Suppressor macrophage (primary cell): Measurements from ENCODE around the gene SNX9.
A peak's percentile ranks its signal among the peaks of the same experiment; 100 is the strongest.

Experiments used
- DNase-seq, 4 experiments: peaks; one replicate each; pipeline ENCODE4 v3.0.0-alpha.2; 2020 to 2022

Gene SNX9

DNA sequence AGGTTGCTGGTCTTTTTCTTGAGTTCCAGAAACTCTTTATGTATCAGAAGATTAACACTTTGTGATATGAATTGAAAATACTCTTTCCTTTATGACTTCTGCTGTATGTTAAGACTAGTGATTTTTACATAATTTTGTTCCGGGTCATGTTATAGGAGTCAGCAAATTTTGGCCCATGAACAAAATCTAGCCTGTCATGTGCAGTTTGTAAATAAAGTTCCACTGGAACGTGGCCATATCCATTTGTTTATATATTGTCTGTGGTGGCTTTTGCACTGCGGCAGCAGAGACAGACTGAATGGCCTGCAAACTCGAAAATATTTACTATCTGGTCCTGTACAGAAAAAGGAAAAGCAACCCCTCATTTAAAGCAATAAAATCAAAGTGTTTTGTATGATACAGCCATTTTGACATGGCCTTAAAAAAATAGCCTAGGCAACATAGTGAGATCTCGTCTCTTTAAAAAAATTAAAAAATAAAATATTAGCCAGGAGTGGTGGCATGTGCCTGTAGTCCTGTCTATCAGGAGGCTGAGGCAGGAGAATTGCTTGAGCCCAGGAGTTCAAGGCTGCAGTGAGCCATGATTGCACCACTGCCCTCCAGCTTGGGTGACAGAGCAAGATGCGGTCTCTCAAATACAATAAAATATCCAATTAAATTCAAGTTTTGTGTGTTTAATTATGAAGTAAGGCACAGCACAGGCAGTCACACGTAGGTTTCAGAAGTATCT is 36.9 kb downstream of the SNX9 start:
- no peak for DNase-seq

DNA sequence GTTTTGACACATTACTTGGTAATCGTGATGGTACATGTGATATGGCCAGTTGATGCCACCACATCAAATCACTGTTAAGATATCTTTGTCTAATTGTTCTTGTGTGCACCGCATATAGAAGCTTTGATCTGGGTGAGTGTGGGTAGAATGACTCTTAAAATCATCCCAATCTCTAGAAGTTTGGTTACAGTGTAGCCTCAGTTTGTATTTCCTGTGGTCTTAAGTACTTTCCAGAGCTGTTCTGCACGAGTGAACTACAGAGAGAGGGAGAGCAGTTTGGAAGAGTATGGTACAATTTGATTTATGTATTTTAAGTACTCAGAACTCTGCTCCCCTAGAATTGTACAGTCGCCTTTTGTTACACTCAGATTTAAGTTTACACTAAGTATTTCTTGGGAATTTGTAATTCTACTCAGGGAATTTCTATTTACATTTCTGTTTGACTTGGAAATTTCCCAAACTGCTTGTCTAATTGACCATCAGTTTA is 37.5 kb downstream of the SNX9 start:
- DNase-seq, result no peak

DNA sequence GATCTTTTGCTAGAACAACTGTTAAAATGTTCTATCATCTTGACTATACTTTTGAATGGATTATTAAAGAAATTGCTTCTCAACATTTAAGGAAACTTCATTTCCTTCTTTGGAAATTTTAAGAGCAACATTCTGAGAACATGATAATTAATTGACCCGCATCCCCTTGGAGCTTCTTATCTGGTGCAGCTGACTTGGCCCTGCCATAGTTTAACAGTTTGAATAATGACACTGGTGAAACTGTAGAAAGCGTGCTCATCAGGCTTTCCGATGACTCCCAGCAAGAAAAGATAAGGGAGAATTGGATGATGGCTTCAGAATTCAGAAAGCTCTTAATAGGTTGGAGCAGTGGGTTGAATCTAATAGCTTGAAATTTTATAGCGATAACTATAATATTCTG is 38.1 kb downstream of the SNX9 start:
- DNase-seq, result no peak

DNA sequence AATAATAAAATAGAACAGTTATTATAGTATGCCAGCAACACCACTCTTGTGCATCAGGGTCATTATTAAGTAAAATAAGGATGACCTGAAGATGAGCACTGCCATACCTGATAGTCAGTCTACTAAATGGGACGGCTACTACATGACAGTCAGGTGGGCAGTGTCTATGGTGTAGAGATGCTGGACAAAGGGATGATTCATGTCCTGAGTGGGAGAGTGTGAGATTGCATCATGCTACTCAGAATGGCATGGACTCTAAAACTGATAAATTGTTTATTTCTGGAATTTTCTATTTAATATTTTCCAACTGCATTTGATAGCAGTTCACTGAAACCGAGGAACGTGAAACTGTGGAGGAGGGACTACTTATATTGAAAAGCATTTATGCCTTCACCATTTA is 38.8 kb downstream of the SNX9 start:
- DNase-seq, result peak in 2 of 4 experiments; percentile 25 to 33

DNA sequence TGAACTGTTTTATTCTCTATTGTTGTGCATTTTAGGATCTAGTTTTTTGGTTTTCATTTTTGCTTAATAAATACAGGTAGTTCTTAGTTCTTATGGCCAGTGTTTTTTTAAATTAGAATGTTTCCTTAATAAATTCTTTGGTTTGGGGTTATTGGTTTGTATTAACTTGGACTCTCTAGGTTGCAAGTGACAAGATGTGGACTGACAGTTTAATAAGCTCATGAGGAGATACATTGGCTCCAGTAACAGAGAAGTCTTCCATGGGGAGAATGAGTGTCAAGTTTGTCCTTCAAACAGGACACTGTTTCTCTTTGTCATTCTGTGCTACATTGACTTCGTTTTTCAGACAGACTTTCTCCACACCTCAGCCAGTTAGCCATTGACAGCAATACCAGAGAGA is 39.7 kb downstream of the SNX9 start:
- DNase-seq, result no peak

DNA sequence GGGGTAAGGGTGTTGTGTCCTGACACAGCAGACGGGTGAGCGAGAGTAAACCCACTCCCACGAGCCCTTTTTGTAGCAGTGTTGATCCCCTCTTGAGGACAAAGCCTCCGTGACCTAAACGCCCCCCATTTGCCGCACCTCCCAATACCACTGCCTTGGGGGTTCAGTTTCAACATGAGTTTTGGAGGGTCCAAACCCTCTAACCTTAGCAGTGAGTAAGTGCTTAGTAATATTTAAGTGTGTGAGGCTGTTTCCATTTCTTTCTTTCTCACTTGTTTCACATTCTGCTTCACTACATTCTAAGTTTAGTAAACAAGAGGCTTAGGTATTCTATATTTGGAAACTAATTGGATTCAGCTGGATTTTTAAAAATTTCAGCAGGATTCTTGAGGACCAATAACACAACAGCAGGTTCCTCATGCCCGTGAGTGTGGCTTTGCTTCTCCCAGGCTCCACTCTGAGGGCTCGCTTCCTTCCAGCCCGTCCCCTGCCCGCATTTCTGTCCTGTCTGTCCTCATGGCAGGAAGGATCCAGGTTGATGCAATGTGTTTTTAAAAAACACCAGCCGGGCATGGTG is 41.2 kb downstream of the SNX9 start:
- DNase-seq, result no peak

DNA sequence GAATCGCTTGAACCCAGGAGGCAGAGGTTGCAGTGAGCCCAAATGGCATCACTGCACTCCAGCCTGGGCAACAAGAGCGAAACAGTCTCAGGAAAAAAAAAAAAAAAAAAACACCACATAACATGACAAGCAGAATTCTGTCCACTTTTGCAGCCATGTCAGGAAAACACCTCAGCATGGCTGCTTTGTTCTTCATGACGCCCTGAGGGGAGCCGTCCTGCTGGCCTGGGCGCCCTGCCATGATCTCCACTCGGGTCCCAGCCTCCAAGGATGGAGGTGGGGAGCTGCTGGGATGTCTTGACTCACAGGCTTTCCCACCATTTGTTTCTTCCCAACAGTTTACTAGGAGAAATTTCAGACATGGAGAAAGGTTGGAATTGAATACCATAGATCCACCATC is 42.2 kb downstream of the SNX9 start:
- DNase-seq, result no peak

DNA sequence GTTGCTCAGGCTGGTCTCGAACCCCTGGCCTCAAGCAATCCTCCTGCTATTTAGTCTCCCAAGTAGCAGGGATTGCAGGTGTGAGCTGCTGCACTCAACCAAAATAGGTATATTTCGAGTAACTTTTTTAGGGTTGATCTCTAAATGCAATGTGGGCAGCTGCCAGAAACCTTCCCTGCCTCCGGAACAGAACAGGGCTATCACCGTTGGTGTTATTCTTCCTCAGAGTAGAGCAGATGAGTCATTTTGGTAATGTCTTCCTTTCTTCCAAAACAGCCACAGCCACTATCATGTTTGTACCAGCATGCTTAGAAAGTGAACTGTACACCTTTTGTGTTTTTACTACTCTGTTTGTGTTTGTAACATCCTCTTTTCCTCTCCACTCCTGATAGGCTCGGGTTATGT is 44.1 kb downstream of the SNX9 start:
- DNase-seq, result no peak

DNA sequence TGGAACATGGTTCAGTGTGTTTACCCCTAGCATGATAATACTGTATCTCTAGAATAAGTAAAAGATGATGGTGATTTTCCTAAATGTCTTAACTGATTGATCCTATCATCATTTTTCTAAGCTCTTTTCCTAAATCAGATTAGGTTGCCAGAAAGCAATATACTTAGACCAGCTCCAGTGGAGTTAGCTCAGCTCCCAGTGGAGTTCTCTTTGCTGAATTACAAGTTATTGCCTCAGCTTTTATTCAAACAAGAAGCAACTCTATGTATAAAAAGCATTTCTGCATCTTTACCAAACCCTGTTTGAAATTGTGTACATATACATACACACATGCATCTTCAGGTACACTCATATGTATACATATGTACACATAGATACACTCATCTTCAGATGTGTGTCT is 44.9 kb downstream of the SNX9 start:
- no peak for DNase-seq

DNA sequence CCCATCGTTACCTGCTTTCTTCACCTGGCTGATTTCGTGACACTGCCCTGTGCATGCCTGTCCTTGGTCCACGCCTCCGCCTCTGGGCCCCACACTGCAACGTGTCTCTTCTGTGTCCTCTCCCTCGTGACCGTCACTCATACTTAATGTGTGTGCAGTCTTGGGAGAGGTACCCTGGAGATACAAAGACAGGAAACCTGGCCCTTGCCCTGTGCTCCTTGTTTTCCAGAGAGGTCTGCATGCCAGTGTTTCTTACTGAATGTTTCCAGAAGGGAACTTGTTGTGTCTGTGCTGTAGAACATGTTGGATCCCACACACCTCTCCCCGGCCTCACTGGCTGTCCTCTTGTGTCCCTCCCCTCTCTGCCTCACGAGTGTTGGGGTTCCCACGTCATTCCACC is 45.8 kb downstream of the SNX9 start:
- DNase-seq, result no peak

DNA sequence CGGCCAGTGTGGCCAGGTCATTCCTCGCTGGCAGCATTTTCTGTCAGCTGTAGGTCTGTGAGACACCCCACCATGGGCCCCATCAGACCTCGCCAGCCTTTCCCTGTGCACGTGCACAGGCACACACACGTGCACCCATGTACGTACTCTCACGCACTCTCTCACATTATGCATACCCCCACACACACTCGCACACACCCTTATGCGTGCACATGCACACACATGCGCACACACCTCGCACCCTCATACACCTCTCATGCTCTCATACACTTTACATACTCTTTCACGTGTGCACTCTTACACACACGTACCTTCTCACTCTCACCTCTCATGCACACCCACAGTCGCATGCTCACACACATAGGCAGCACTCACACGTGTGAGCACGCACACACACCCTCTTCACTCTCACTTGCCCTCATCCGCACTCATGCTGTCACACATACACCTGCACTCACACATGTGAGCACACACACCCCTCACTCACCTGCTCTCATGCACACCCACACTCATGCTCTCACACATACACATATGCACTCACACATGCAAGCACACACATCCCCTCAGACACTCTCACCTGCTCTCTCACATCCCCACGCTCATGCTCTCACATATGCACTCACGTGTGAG is 46.7 kb downstream of the SNX9 start:
- DNase-seq, result no peak

DNA sequence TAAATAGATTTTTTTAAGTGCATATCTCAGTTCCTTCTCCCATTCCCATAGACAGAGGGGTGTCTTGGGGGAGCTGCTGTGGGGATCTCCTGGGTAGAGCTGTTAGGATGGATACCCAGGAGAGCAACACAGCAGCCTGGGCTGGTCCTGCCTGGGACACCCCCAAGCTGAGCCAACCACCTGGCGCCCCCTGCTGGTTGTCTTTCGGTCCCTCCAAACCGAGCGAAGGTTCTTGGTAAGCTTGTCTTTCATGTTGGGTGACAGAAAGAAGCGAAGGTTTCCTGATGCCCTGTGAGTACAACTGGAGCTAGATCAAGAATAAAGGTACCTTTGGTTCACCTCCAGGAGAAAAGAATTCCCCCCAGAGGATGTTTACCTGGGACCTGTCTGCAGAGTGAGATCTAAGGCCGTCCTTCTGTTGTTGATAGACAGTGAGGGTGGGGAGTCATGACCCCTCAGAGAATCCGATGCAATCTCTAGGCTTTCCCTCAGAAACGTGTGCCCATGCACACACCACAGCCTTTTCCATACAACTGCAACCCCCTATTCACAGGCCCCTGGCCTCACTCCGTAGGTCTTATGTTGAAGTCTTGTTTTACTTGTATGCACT is 50.8 kb downstream of the SNX9 start:
- peak; percentile 79 to 91 (median 87) for DNase-seq

DNA sequence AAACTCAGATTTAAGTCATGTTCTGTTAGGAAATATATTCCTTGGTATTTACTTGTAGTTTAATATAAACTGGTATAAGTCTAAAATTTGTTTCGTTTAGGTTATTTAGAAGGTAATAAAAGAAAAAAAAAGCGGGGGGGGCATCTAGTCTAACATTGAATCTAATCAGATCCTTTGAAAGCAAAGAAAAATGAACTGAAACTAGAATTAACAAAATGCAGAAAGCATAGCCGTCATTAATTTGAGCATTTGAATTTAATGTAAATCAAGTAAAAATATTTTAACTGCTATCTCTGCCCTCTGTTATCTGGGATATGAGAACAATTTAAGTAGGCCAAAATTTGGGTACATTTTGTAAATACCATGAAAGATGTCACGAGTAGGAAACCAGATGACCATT is 54.1 kb downstream of the SNX9 start:
- DNase-seq, result no peak

DNA sequence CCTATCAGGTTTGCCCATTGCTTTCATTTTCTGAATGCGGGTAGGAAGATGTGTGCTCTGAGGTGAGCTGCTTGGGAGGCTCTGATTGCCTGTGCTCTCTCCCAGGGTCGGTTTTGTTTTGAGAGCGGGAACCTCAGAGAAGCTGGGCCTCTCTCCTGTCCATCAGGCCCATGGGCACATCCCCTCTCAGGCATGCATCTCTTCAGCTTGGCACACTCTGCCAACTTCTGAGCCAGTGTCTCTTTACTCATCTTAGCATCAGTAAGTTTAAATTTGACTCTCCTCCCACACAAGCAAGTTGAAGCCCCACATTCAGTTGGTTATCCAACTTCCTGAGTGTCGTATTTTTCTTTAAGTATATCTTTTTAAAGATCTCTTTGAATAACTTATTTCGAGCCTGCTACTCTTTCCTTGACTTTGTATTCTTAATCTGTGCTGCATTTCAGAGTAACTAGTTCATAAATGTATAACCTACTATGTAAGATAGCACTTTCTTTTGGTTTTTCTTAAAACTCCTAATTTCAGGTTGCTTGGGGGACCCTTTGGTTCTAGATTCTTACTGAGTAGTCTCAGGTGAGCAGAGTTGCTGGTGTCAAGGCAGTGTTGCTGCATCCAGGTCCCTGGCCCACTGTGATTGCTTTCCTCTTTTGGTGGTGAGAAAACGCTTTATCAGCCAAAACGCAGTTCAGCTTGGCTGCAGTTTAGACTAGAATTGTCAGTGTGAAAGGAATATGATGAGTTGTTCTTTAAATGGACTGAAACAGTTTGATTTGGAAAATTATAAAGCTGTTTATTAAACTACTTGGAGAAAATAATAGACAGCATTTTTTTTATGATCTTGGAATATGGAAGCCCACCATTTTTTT is 54.8 kb downstream of the SNX9 start:
- DNase-seq, result no peak

DNA sequence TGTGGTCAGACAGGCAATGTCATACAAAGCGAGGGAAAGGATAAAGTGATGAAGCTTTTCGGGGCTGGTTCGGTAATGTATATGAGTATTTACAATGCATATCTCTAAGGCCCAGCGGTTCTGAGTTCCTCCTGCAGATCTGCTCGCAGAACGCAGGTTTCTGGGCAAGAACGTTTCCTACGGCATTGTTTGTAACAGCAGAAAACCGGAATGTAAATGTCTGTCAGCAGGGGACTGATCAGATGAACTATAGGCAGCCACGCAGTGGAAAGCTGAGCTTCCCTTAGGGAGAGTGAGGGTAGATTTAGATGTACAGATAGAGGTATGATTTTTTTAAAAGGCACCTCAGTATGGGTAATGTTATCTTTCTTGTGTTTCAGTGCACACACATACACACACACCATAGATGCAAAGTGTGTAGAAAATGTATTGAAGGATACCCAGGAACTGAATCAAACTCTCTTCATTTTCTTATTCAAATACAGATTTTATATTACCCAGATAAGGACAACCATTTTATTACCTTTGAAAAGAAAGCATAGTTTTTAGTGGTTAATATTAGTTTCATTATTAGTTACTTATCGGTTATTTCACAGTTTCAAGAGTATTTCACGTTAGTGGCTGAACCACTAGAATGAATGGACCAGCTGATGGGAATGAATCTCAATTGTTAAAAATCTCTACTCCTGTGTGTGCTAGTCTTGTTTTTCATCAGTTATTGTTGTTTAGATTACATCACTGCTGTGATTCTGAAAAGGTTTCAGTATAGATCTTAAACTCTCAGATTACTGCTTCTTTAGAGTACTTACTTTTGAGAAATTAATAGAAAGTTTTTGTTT is 56.2 kb downstream of the SNX9 start:
- no peak for DNase-seq

DNA sequence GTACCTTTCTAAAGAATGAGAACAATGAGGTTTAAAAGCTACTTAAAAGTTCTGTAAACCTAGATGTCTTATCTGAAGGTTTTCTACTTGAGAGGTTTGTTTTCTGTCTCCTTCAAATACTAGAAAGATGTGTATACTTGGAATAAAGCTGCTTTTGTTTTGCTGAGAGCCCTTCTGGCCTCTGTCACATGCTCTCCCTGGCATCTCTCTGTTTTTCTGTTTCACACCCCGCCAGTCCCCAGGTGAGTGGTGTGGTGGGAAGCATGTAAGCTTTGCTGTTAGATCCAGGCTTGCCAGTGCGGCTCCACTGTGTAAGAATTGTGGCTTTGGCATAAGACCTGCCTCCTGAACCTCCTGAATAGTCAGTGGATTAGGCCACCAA is 56.8 kb downstream of the SNX9 start:
- no peak for DNase-seq

DNA sequence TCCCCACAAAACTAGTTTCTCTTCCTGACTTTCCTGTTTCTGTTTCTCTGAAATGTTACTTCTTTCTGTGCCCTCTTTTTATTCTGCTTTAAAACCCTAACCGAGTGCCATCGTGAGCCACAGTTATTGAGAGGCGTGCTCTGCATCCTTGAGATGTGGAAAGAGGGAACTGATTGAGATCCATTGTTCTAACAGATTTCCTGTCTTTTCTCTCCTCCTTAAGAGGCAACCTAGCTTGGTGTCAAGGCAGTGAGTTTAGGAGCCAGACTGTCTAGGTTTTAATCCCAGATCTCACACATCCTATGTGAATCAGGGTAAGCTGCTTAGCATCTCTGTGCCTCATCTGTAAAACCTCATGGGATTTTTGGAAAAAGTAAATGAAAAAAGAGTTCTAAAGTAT is 57.5 kb downstream of the SNX9 start:
- DNase-seq, result no peak

DNA sequence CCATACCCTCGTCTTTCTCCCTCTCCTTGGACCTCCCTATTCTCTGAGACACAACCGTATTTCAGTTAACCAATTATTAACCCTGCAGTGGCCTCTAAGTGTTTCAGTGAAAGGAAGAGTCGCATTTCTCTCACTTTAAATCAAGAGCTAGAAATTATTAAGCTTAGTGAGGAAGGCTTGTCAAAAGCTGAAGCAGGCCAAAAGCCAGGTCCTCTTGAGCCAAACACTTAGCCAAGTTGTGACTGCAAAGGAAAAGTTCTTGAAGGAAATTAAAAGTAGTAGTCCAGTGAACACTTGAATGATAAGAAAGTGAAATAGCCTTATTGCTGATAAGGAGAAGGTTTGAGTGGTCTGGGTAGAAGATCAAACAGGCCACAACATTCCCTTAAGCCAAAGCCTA is 58.3 kb downstream of the SNX9 start:
- DNase-seq, result no peak

DNA sequence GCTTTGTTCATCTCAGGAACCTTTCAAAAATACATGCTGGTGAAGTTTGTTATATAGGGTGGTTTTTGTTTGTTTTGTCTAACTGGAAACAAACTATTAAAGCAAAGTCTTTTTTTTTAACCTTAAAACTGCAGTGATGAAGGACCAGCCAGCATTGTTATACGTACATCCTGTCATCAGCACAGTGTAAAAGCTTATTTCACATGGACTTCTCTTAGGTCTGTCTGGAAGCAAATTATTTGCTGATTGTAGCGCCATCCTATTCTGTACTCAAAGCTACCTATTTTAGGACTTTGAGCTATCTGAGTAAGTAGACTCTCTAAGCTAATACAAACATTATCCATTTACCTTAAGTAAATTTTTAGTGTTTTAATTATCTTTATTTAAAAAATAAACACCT is 61.7 kb downstream of the SNX9 start:
- DNase-seq, result no peak

DNA sequence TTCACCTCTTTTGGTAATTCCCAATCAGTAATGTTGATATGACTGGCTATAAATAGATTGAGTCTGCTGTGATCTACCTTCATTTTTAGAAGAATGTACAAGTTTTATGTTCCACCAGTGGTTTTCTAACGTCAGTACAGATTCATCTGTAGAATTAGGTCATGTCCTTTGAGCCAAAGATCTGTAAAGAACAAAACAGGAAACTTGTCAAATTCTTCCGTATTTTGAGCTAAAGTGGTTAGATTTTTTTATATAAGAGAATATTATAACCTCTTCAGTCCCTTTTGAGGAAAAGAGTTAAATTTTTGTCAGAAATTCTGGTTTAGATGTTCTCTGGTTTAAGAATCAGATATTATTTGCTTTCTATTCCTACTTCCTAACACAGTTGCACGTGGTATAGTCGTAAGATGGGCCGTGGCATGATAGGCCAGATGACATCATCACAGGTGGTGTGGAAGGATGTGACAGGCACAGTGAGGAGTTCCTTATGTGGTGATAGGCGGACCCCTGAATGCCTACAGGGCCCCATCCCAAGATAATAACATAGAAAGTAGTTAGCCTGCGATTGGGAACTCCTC is 62.3 kb downstream of the SNX9 start:
- DNase-seq, result peak in 2 of 4 experiments; percentile 27 to 36

DNA sequence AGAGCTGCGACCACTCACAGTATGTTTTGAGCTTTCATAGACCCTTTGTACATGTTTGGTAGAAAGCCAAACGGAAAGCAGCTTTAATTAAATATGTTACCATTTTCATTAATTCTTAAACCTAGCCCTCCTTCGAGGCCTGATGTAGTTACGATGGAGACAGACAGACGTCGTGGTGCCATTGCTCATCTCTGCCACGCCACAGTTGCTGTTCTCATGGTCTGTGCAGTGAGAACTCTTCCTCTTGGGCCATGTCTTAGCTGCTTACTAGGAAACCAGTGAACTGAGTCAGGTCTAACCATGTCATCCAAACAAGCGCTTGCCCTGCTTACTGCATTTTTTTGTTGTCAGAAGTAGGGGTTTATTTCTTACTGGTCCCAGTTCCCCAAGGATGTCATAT is 62.8 kb downstream of the SNX9 start:
- DNase-seq, result no peak
